GM12878 (cell line): ENCODE data around the gene OR6B1. TPM values are rescaled to one million over a fixed set of nuclear protein-coding genes. Genes with fewer than 3 reads are reported as not detected.

Source experiments
- ATAC-seq: fragments of 200-7000 bp; cut with Tn5 transposase; 3 replicates; pipeline ENCODE4 v1.9.1; 2020; ENCODE audit warnings: mild to moderate bottlenecking, moderate library complexity
- BruUV-seq: library from RNA; stranded (reverse); fragments of 400-500 nt; replicated peaks from 2 replicates; lab custom pipeline; 2021; lab: Mats Ljungman, UMichigan
- CTCF ChIA-PET: fragments of 300-600 bp; sonication (Branson Sonifier 250); formaldehyde crosslinking; extraction: SDS; loops from one replicate; lab custom pipeline; 2021; ENCODE audit warnings: inconsistent platforms; lab: Yijun Ruan, JAX
- POLR2A ChIA-PET: fragments of 350-600 bp; formaldehyde crosslinking; extraction: SDS; loops from one replicate; lab custom pipeline; 2021; ENCODE audit warnings: inconsistent platforms; lab: Charles Lee
- RAD21 ChIA-PET: fragments of 300-600 bp; sonication (Branson Sonifier 250); formaldehyde crosslinking; loops from one replicate; lab custom pipeline; 2023; ENCODE audit warnings: antibody characterized with exemption; ENCODE audit not compliant: unreplicated experiment; lab: Charles Lee
- SMC1A ChIA-PET: fragments of 300-600 bp; sonication (Branson Sonifier 250); formaldehyde crosslinking; loops from one replicate; lab custom pipeline; 2023; ENCODE audit not compliant: unreplicated experiment, uncharacterized antibody; lab: Charles Lee
- DNase-seq: peaks from one replicate; pipeline ENCODE4 v3.0.0-alpha.2; 2011; ENCODE audit warnings: low read depth, low spot score
- FAIRE-seq: peaks from 3 replicates; lab custom pipeline; 2011; peaks lifted over from hg19 to GRCh38; lab: Jason Lieb, UNC
- H2AFZ ChIP-seq: 2 replicates; pipeline ENCODE4 v1.6.0; 2011; ENCODE audit warnings: low read depth, low read length, control low read depth; ENCODE audit not compliant: control insufficient read depth
- H3K27ac ChIP-seq: 2 replicates; pipeline ENCODE4 v1.5.1; 2011; ENCODE audit warnings: control low read depth; ENCODE audit not compliant: control insufficient read depth, insufficient read depth
- H3K27me3 ChIP-seq, 2 experiments: replicated peaks in 1 of 2; 2 replicates each; pipeline versions ENCODE4 v1.6.0 to v1.6.1; 2011; ENCODE audit warnings: low read length in 1 of 2; ENCODE audit not compliant: control insufficient read depth in 2 of 2, insufficient read depth in 2 of 2
- H3K36me3 ChIP-seq, 2 experiments: 2 replicates each; pipeline ENCODE4 v1.5.1; 2011; ENCODE audit warnings: low read length in 1 of 2; ENCODE audit not compliant: control insufficient read depth in 2 of 2, insufficient read depth in 2 of 2
- H3K4me1 ChIP-seq: 2 replicates; pipeline ENCODE4 v1.6.1; 2011; ENCODE audit warnings: mild to moderate bottlenecking, low read length, moderate library complexity, mixed read lengths; ENCODE audit not compliant: control insufficient read depth, insufficient read depth
- H3K4me2 ChIP-seq: 2 replicates; pipeline ENCODE4 v1.6.0; 2011; ENCODE audit warnings: control low read depth; ENCODE audit not compliant: control insufficient read depth, insufficient read depth
- H3K4me3 ChIP-seq: fragments of 200-600 bp; sonication (generic); 2 replicates; pipeline ENCODE4 v1.5.1; 2016
- H3K79me2 ChIP-seq: 2 replicates; pipeline ENCODE4 v1.6.0; 2011; ENCODE audit warnings: low read length; ENCODE audit not compliant: control insufficient read depth, insufficient read depth
- H3K9ac ChIP-seq: 2 replicates; pipeline ENCODE4 v1.8.0; 2011; ENCODE audit warnings: low read length, control low read depth, mixed read lengths; ENCODE audit not compliant: control insufficient read depth, insufficient read depth
- H3K9me3 ChIP-seq: replicated peaks from 3 replicates; pipeline ENCODE4 v1.5.1; 2011; ENCODE audit warnings: mild to moderate bottlenecking, low read length; ENCODE audit not compliant: control insufficient read depth, insufficient read depth
- H4K20me1 ChIP-seq: 2 replicates; pipeline ENCODE4 v1.6.0; 2011; ENCODE audit not compliant: control insufficient read depth, insufficient read depth
- DPF2 ChIP-seq: fragments of 450-650 bp; IDR thresholded peaks from 2 replicates; pipeline ENCODE4 v1.6.1; 2017; ENCODE audit warnings: mild to moderate bottlenecking
- ESRRA ChIP-seq: IDR thresholded peaks from 2 replicates; pipeline ENCODE4 v1.6.1; 2012; ENCODE audit warnings: mild to moderate bottlenecking, low read length, improper control_type of control experiment
- FOS ChIP-seq: IDR thresholded peaks from 3 replicates; pipeline ENCODE4 v1.6.1; 2011; ENCODE audit warnings: borderline replicate concordance; ENCODE audit not compliant: insufficient read length; ENCODE audit errors: extremely low read depth
- HDGF ChIP-seq: fragments of 450-650 bp; IDR thresholded peaks from 2 replicates; pipeline ENCODE4 v1.6.1; 2016; ENCODE audit warnings: antibody characterized with exemption
- IKZF2 ChIP-seq, 2 experiments: fragments of 450-650 bp; IDR thresholded peaks; 2 replicates each; pipeline ENCODE4 v1.6.1; 2017; ENCODE audit warnings: mild to moderate bottlenecking in 2 of 2, moderate library complexity in 2 of 2
- LARP7 ChIP-seq: fragments of 450-650 bp; IDR thresholded peaks from 2 replicates; pipeline ENCODE4 v1.6.1; 2017; ENCODE audit warnings: mild to moderate bottlenecking
- PML ChIP-seq: IDR thresholded peaks from 2 replicates; pipeline ENCODE4 v1.6.1; 2012; ENCODE audit warnings: low read length, inconsistent platforms
- REST ChIP-seq: IDR thresholded peaks from 2 replicates; pipeline ENCODE4 v1.6.1; 2012; ENCODE audit warnings: mild to moderate bottlenecking, low read depth, low read length
- SMC3 ChIP-seq: IDR thresholded peaks from 2 replicates; pipeline ENCODE4 v1.6.1; 2011; ENCODE audit warnings: low read length, improper control_type of control experiment, borderline replicate concordance
- ZBTB11 ChIP-seq: fragments of 450-650 bp; formaldehyde crosslinking; IDR thresholded peaks from 2 replicates; pipeline ENCODE4 v1.5.0; 2022; ENCODE audit warnings: mild to moderate bottlenecking, missing genetic modification characterization
- in situ Hi-C: fragments of 300-500 bp; cut with MboI; formaldehyde crosslinking; loops from 9 replicates; pipeline ENCODE4 v1.14.3; 2018; ENCODE audit warnings: mixed read lengths
- intact Hi-C: fragments of 100-400 bp; cut with micrococcal nuclease; formaldehyde crosslinking; loops from one replicate; pipeline ENCODE4 v1.14.2; 2022; ENCODE audit not compliant: unreplicated experiment
- polyA plus RNA-seq, 11 experiments: library from polyadenylated mRNA; depleted of rRNA in 4 of 11; unstranded in 6 of 11; stranded (reverse) in 5 of 11; fragments of >200 nt; fragmentation: Nextera tagmentation in 4 of 11; fragmentation: Illumina TruSeq in 1 of 11; extraction: Ambion mirVana in 4 of 11; extraction: Trizol in 1 of 11; gene quantifications; 1 replicate in 1 of 11; 2 replicates in 10 of 11; pipeline versions ENCODE4 v1.2.1 to v1.2.3, GENCODE V29; 2011 to 2016; ENCODE audit warnings: inconsistent platforms in 2 of 11, missing spikeins in 2 of 11, low read depth in 1 of 11
- total RNA-seq, 4 experiments: library from RNA; depleted of rRNA in 3 of 4; stranded (reverse); fragments of >200 nt in 3 of 4; fragmentation: Illumina TruSeq in 1 of 4; extraction: Trizol in 1 of 4; gene quantifications; 2 replicates each; pipeline versions ENCODE4 v1.2.1 to v1.2.3, GENCODE V29; 2013 to 2021
- TF ChIP-seq, protein P1 (sequence below): IDR thresholded peaks from 2 replicates; pipeline ENCODE4 v1.6.1; 2012; ENCODE audit warnings: improper control_type of control experiment, low read depth, low read length; ENCODE audit not compliant: insufficient replicate concordance

The OR6B1 gene
- total and polyA plus RNA-seq, 10 of the 15 experiments (the other 5 are each of a cell fraction or from before 2014, with no cell fraction given), result not detected

GRCh38 chr7:143988976-143989745, 11.0 kb upstream of the OR6B1 start (continued):
- no peak for TF ChIP-seq REST
- TF ChIP-seq HDGF, result no peak
- no peak for TF ChIP-seq ESRRA
- no peak for TF ChIP-seq DPF2
- TF ChIP-seq LARP7, result no peak

- no peaks in the 10 kb centered on the region for H4K20me1 ChIP-seq
- POLR2A ChIA-PET, result no interaction called here
- FAIRE-seq, result no peak
- no peak for DNase-seq
- in situ Hi-C loops, result no loop called here
- H3K27me3 ChIP-seq, result no peaks in the 10 kb centered on the region
- H2AFZ ChIP-seq, result no peak overlapping the region
- no peaks in the 10 kb centered on the region; the same call in 1 of the 3 replicates for H3K9me3 ChIP-seq
- ATAC-seq, result no peak
- CTCF ChIA-PET, result no interaction called here
- H3K27ac ChIP-seq, result no peak overlapping the region
- H3K36me3 ChIP-seq, result no peaks in the 10 kb centered on the region
- no peak overlapping the region for H3K9ac ChIP-seq
- H3K4me3 ChIP-seq, result no peak overlapping the region
- RAD21 ChIA-PET, result no interaction called here
- SMC1A ChIA-PET, result interaction anchor here (0.6 kb wide), 1 partner anchor 72 kb away, joined by 3 read pairs; no protein-coding TSS in a partner anchor
- intact Hi-C loops, result no loop called here
- no peaks in the 10 kb centered on the region for H3K4me1 ChIP-seq
- H3K4me2 ChIP-seq, result no peak overlapping the region
- BruUV-seq, result no TSS peak
- no peaks in the 10 kb centered on the region for H3K79me2 ChIP-seq
- TF ChIP-seq IKZF2 (IDR thresholded peaks at IDR 0.05) (no peak), SMC3 (no peak), PML (no peak), FOS (no peak), ZBTB11 (CRISPR knock-in tag) (no peak)
- TF ChIP-seq, protein P1, sequence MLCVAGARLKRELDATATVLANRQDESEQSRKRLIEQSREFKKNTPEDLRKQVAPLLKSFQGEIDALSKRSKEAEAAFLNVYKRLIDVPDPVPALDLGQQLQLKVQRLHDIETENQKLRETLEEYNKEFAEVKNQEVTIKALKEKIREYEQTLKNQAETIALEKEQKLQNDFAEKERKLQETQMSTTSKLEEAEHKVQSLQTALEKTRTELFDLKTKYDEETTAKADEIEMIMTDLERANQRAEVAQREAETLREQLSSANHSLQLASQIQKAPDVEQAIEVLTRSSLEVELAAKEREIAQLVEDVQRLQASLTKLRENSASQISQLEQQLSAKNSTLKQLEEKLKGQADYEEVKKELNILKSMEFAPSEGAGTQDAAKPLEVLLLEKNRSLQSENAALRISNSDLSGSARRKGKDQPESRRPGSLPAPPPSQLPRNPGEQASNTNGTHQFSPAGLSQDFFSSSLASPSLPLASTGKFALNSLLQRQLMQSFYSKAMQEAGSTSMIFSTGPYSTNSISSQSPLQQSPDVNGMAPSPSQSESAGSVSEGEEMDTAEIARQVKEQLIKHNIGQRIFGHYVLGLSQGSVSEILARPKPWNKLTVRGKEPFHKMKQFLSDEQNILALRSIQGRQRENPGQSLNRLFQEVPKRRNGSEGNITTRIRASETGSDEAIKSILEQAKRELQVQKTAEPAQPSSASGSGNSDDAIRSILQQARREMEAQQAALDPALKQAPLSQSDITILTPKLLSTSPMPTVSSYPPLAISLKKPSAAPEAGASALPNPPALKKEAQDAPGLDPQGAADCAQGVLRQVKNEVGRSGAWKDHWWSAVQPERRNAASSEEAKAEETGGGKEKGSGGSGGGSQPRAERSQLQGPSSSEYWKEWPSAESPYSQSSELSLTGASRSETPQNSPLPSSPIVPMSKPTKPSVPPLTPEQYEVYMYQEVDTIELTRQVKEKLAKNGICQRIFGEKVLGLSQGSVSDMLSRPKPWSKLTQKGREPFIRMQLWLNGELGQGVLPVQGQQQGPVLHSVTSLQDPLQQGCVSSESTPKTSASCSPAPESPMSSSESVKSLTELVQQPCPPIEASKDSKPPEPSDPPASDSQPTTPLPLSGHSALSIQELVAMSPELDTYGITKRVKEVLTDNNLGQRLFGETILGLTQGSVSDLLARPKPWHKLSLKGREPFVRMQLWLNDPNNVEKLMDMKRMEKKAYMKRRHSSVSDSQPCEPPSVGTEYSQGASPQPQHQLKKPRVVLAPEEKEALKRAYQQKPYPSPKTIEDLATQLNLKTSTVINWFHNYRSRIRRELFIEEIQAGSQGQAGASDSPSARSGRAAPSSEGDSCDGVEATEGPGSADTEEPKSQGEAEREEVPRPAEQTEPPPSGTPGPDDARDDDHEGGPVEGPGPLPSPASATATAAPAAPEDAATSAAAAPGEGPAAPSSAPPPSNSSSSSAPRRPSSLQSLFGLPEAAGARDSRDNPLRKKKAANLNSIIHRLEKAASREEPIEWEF, result no peak
Observed at GRCh38 chr7:143992670-143993069, 7.5 kb upstream of the OR6B1 start.
